Parathyroid adenoma (tissue), 2 donors: ENCODE results near the gene ARL2BP.

ENCODE experiments used
- H2AFZ ChIP-seq: fragments of 300-600 bp; sonication (generic); one replicate; pipeline ENCODE4 v1.7.0; 2017; ENCODE audit warnings: antibody characterized with exemption, mild to moderate bottlenecking
- H3K27ac ChIP-seq: fragments of 300-600 bp; sonication (generic); one replicate; pipeline ENCODE4 v1.7.0; 2017
- H3K27me3 ChIP-seq: fragments of 300-600 bp; sonication (generic); one replicate; pipeline ENCODE4 v1.7.0; 2017; ENCODE audit warnings: low read length; ENCODE audit not compliant: control insufficient read depth, insufficient read depth
- H3K36me3 ChIP-seq: fragments of 300-600 bp; sonication (generic); one replicate; pipeline ENCODE4 v1.7.0; 2017; ENCODE audit warnings: low read length; ENCODE audit not compliant: control insufficient read depth, insufficient read depth
- H3K4me1 ChIP-seq: fragments of 300-600 bp; sonication (generic); one replicate; pipeline ENCODE4 v1.7.0; 2017; ENCODE audit warnings: control low read depth
- H3K4me2 ChIP-seq: fragments of 300-600 bp; sonication (generic); one replicate; pipeline ENCODE4 v1.7.0; 2017; ENCODE audit warnings: low read length
- H3K4me3 ChIP-seq: fragments of 300-600 bp; sonication (generic); one replicate; pipeline ENCODE4 v1.7.0; 2017; ENCODE audit warnings: low read depth, low read length
- H3K79me2 ChIP-seq: fragments of 300-600 bp; sonication (generic); one replicate; pipeline ENCODE4 v1.7.0; 2017; ENCODE audit warnings: control low read depth
- H3K9ac ChIP-seq: fragments of 300-600 bp; sonication (generic); one replicate; pipeline ENCODE4 v1.7.0; 2017; ENCODE audit warnings: mild to moderate bottlenecking
- H3K9me3 ChIP-seq: fragments of 300-600 bp; sonication (generic); one replicate; pipeline ENCODE4 v1.7.0; 2017; ENCODE audit warnings: low read length; ENCODE audit not compliant: control insufficient read depth
- CTCF ChIP-seq: fragments of 300-600 bp; sonication (generic); IDR thresholded peaks from one replicate; pipeline ENCODE4 v1.7.0; 2017; ENCODE audit warnings: antibody characterized with exemption, mild to moderate bottlenecking
- donor health status: primary hyperparathyroidism.

The ARL2BP gene

GRCh38 chr16:57213462-57213861 lies 31.6 kb upstream of the ARL2BP start:
- H3K27ac ChIP-seq = no peak overlapping the region
- no peak for TF ChIP-seq CTCF
- no peaks in the 10 kb centered on the region for H3K36me3 ChIP-seq
- no peaks in the 10 kb centered on the region for H3K4me1 ChIP-seq
- H3K9me3 ChIP-seq = peaks cover 5% of the 10 kb centered on the region
- no peak overlapping the region for H3K9ac ChIP-seq
- no peaks in the 10 kb centered on the region for H3K27me3 ChIP-seq
- H3K4me3 ChIP-seq = no peak overlapping the region
- no peak overlapping the region for H2AFZ ChIP-seq
- H3K79me2 ChIP-seq = peaks cover 4% of the 10 kb centered on the region
- H3K4me2 ChIP-seq = no peak overlapping the region

- H3K4me3 ChIP-seq = no peak overlapping the region
- no peak overlapping the region for H3K9ac ChIP-seq
- no peaks in the 10 kb centered on the region for H3K27me3 ChIP-seq
- no peaks in the 10 kb centered on the region for H3K4me1 ChIP-seq
- TF ChIP-seq CTCF = no peak
- no peaks in the 10 kb centered on the region for H3K79me2 ChIP-seq
- no peak overlapping the region for H3K27ac ChIP-seq
- peaks cover 5% of the 10 kb centered on the region for H3K9me3 ChIP-seq
- H3K4me2 ChIP-seq = no peak overlapping the region
- H3K36me3 ChIP-seq = no peaks in the 10 kb centered on the region
- H2AFZ ChIP-seq = no peak overlapping the region
These were observed 28.1 kb upstream of the ARL2BP start for GRCh38 chr16:57216968-57217367.

GRCh38 chr16:57223057-57223456 lies 22.0 kb upstream of the ARL2BP start:
- Histone ChIP-seq H3K4me3 (no peak overlapping the region), H3K36me3 (no peaks in the 10 kb centered on the region), H3K27me3 (no peaks in the 10 kb centered on the region), H3K9ac (no peak overlapping the region), H3K4me1 (no peaks in the 10 kb centered on the region), H3K27ac (no peak overlapping the region), H3K4me2 (no peak overlapping the region), H3K79me2 (no peaks in the 10 kb centered on the region), H3K9me3 (no peaks in the 10 kb centered on the region), H2AFZ (no peak overlapping the region)
- no peak for TF ChIP-seq CTCF

GRCh38 chr16:57224651-57225335 lies 20.3 kb upstream of the ARL2BP start:
- Histone ChIP-seq H3K4me2 (no peak overlapping the region), H3K36me3 (no peaks in the 10 kb centered on the region), H3K9me3 (no peaks in the 10 kb centered on the region)

More at GRCh38 chr16:57224651-57225335, 20.3 kb upstream of the ARL2BP start:
- H3K9ac ChIP-seq = no peak overlapping the region
- H3K4me3 ChIP-seq = no peak overlapping the region
- no peaks in the 10 kb centered on the region for H3K4me1 ChIP-seq
- TF ChIP-seq CTCF = no peak
- H3K79me2 ChIP-seq = no peaks in the 10 kb centered on the region
- no peaks in the 10 kb centered on the region for H3K27me3 ChIP-seq
- H2AFZ ChIP-seq = no peak overlapping the region
- no peak overlapping the region for H3K27ac ChIP-seq
